ENCODE results near the gene TMEM183A.

- peak in 2 of 12 donors; percentile 4 to 18 for TF ChIP-seq CTCF (IDR thresholded peaks at IDR 0.05)
- peak in 1 of 2 donors; percentile 16 for TF ChIP-seq POLR2A (IDR thresholded peaks at IDR 0.05)
Measured at GRCh38 chr1:203026031-203026665, 19.0 kb downstream of the TMEM183A start, which contains the start of gene PPFIA4.
